Measurements from ENCODE around the gene GALNT4.

GALNT4 gene

DNA sequence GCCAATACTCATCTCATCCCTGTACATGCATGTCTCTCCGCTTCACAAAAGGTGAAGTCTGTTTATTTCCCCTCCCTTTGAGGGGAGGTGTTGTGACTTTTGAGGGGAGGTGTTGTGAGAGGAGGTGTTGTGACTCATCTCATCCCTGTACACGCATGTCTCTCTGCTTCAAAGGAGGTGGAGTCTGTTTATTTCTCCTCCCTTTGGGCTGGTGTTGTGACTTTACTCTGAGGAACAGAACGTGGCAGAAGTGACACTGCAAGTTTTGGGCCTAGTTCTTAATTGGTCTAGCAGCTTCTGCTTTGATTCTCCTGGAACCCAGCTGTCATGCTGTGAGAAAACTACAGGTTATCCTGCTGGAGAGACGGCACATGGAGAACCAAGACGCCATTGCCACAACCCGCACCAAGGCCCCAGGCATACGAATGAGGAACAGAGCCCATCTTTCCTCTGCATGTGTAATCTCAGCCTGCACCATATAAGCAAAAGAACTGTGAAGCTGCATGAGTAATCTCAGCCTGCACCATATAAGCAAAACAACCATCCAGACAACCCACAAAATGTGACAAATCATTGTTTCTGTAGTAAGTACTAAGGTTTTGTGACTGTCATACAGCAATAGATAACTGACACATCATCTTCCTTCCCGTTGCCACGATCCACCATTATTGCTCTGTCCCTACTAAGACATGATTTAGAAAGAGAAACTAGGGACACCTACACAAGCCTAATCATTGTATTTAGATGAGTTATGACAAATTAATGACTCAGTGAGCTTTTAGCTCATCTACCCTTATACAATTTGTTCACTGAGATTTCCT, 30.0 kb downstream of the GALNT4 start:
- in situ Hi-C loops (cut with HindIII; ENCODE audit: low sequenced_read_pairs): no loop called here

DNA sequence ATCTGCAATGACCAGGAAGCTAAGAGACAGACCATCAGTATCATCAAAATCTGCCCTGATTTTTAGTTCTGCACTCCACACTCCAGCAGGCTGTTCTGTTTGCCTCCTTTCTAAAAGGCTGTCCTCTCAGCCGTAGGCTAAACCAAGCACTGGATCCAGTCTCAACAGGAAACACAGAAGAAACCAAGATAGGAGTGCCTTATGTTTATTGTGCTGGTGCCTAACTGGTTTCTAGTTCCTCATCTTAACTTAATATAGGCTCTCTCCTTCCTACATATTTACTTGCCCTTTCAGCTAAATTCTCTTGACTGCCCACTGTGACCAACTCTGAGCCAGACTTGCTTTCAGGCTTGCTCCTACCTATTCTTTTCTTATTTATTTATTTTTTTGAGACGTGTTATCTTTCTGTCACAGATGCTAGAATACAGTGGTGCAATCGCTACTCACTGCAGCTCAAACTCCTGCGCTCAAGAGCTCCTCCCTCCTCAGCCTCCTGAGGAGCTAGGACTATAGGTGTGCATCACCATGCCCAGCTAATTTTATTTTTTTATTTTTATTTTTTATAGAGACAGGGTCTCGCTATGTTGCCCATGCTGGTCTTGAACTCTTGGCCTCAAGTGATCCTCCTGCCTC, 30.8 kb downstream of the GALNT4 start:
- in situ Hi-C loops (cut with HindIII; ENCODE audit: low sequenced_read_pairs): no loop called here

DNA sequence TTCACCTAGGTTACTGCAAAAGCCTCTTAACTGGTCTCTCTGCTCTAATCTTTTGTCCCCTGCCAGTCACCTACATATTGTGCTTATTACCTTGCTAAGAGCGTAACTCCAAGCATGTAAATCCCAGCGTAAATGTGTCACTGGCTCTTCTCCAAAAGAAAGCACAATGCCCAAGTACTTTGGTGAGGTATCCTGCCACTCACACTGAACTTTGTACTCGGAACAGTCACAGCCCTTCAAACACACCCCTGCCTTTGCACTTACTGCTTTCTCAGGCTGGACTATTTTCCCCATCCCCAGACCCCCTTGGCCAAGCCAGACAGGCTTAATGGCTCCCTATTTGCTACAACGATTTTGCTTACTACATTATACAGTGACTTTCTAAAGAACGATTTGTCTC, 31.7 kb downstream of the GALNT4 start:
- in situ Hi-C loops (cut with HindIII; ENCODE audit: low sequenced_read_pairs): no loop called here

DNA sequence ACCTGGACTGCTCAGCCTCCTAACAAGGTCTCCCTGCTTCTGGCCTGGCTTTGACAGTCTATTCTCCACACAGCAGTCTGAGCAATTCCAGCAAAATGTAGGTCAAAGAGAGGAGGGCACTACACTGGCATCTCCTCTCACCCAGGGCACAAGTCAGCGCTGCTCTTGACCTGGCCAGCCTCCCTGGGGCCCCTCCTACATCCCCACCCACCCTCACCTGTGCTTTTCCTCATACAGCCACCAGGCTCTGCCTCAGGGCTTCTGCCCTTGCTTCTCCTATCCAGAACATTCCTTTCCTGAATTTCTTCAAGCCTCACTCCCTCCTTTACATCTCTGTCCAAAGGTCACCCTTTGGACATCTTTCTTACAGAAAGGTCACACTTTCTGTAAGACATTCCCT, 33.7 kb downstream of the GALNT4 start:
- in situ Hi-C loops (cut with HindIII; ENCODE audit: low sequenced_read_pairs): no loop called here

DNA sequence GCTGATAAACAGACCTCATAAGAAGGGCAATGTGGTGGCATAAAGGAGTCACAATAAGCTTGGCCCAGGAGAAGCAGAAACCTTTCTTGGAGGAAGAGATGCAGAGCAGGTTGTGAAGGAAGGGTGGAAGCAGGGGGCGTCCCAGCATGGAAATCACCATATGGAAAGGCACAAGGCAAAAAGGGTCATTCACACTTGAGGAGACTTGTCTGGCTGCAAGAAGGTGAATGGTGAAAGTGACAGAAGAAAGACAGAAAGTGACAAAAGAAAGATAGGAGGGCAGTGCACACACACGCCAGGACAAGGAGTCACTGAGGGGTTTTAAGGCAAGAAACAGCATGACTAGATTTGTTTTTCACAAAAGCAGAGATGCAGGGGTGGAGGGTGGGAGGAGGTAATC, 38.3 kb downstream of the GALNT4 start:
- in situ Hi-C loops (cut with HindIII; ENCODE audit: low sequenced_read_pairs): no loop called here

DNA sequence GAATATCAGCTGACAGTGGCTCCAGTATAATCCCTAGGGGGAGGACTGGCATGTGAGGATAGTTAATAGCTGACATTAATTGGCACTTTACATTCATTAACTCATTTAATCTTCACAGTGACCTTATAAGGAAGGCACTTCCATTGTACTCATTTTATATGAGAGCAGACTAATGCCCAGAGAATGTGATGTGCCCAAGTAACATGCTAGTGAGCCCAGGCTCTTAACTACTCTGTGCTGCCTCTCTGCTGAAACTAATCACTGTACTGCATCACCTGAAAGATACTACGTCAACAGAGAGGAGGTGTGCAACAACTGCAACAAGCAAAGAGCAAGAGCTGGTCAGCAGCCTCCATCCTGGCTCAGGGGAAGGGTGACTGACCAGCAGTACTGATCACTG, 40.1 kb downstream of the GALNT4 start:
- in situ Hi-C loops (cut with HindIII; ENCODE audit: low sequenced_read_pairs): no loop called here

DNA sequence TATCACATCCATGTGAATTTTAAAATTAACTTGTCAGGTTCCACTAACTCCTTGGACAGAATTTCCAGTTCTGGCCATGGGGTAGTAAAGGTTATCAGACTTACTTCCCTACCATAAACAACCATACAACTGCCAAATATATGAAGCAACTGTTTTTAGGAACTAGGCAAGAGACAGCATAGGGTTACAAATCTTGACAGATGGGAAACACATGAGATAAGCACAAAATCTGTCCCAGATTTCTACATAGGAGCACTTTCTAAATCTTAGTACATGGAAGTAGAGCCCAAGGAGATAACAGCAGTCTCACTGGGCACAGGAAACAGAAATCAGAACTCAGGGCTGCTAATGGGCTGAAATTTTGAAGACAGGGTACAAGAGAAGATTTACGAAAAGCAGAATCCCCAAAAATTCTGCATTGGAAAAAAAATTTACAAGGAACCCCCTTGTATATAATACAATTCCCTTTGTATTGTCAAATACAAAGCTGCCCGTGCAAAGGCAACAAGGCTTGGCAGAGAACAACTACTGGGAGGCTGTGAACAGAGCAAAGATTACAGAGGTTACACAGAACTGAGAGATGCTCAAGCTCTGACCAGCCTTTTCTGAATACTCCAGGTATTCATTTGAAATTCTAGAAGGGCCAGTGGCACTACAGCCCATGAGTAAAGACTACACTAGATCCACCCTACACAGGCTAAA, 43.2 kb downstream of the GALNT4 start:
- in situ Hi-C loops (cut with HindIII; ENCODE audit: low sequenced_read_pairs): no loop called here

DNA sequence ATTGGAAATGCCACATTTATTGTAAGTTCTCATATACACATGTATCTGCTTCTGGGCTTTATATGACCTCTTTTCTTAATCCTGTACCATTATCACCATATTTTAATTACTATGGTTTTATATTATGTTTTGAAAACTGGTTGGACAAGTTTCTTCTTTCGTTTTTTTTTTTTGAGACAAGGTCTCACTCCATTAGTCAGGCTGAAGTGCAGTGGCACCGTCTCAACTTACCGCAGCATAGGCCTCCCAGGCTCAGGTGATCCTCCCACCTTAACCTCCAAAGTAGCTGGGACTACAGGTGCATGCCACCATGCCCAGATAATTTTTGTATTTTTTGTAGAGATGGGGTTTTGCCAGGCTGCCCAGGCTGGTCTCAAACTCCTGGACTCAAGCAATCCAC, 44.6 kb downstream of the GALNT4 start:
- in situ Hi-C loops (cut with HindIII; ENCODE audit: low sequenced_read_pairs): no loop called here

DNA sequence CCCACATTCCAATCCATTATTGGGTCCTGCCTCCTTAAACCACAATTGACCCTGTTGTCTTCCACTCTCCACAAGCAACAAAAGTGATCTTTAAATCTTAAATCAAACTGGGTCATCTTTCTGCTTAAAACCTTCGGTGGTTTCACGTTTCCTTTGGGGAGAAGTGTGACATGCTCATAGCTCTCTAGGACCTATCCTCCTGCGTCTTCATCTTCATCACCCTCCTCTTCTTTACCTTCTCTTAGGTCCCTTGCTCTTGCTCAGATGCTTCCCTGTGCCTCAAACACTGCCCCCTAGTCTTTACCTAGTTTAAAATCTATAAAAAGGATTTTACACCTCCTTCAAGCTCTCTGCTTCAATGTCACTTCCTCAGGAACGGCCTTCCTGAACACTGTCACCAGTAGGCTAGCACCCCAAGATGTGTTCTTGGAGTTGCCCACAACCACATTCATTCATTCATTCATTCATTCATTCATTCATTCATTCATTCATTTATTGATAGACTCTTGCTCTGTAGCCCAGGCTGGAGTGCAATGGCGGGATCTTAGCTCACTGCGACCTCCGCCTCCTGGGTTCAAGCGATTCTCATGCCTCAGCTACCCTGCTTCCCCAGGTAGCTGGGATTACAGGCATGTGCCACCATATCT, 46.8 kb downstream of the GALNT4 start:
- in situ Hi-C loops (cut with HindIII; ENCODE audit: low sequenced_read_pairs): no loop called here

DNA sequence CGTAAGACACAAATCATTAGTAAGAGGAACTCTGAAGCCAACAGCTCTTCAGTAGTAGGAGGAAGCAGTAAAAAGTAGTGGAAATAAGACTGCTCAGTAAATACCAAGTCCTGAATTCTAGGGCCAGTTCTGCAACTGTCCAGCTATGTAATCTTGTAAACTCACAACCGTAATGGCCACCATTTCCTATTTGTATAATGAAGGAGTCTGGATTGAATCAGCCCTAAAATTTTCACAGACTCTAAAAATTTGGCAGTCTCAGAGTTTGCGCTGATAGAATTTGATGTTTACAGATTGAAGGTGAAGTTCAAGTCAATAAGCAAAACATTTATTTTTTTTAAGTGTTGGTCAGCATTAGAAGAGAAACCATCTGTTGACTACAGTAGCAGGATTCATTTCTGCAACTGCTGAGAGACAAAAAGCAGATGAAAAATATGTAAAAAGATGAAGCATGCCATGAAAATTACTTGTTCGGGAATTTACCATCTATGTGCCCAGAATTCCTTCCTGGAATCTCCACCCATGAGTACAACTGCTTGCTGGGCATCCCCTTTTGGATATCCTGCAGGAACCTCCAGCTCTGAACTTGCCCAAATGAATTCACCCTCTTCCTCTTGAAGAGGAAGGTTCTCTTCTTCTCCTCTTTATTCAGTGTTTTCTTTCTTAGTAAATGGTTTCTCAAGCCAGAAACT, 47.5 kb downstream of the GALNT4 start:
- in situ Hi-C loops (cut with HindIII; ENCODE audit: low sequenced_read_pairs): no loop called here

DNA sequence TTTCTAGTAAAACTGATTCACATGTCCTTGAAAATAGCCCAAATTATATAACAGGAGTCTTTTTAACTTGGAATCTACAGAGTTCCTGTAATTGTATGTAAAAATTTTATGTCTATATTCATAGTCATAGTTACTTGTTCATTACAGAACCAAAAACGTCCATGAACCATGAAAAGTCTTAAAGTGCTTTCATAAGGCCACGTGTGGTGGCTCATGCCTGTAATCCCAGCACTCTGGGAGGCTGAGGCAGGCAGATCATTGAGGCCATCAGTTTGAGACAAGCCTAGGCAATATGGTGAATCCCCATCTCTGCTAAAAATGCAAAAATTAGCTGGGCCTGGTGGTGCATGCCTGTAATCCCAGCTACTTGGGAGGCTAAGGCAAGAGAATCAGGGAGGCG, 48.4 kb downstream of the GALNT4 start:
- in situ Hi-C loops (cut with HindIII; ENCODE audit: low sequenced_read_pairs): no loop called here

DNA sequence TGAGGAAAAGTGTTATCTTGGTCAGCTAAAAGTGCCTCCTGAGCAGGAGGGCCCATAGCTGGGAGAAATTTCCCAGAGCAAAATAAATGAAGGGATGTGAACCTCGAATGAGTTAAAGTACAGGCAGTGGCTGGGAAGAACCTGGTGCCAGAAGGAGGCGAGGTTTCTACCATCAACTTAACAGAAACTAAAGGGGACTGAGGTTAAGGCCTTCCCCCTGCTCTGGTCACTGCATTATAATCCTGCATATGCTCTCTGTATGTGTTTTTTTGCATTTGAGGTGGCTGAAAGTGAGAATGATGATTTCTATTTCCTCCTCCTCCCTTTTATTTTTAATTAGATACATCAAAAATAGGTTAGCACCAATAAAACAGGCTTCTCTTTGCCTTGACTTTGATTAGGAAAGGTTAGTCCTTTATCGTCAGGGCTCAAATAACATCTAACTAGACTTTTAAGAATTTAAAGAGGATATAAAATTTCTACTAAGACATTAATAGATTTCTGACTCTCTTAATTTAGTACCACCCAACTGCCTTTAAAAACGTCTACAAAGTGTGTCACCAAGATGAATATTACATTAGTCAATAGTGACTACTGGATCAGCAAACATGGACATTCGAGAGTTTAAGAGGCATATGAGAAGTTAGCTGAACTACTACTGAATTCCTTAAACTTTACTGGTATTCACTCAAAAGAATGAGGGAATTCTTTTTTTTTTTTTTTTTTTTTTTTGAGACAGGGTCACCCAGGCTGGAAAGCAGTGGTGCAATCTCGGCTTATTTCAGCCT, 49.2 kb downstream of the GALNT4 start:
- in situ Hi-C loops (cut with HindIII; ENCODE audit: low sequenced_read_pairs): no loop called here

DNA sequence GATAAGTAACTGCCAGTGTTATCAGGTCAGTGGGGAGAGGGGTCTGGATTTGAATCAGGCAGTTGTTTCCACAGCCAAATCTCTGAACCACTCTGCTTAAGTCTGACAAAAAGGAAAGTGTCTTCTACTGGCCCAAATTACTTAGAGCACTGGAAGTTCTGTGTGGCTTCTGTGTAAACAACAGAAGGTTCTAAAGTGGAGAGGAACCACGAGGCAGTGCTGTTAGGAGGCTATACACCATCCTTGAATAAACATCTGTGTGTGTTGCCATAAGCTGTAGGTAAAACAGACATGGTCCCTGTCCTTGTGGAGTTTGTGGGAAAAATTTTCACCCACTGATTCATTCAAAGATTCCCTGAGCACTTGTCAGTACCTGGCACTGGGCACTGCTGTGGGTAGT, 50.0 kb downstream of the GALNT4 start:
- in situ Hi-C loops (cut with HindIII; ENCODE audit: low sequenced_read_pairs): loop anchor here (25.0 kb wide), 1 partner anchor 412 kb away; no protein-coding TSS in a partner anchor

Measured in DLD1 (cell line).